ENCODE results near the gene WASF2.
"Not testable (repeated sequence)": the region's sequence is repeated elsewhere in the genome, so short reads cannot be mapped to it uniquely, and the experiment has no call there.

WASF2 gene

GRCh38 chr1:27408151-27408550, 81.8 kb downstream of the WASF2 start:
- Histone ChIP-seq H2AFZ (ENCODE audit: low read depth, low read length) (no peak overlapping the region), H3K4me1 (ENCODE audit: insufficient read depth, low read length) (peaks cover 9% of the 10 kb centered on the region), H3K27me3 (ENCODE audit: insufficient read depth, low read length) (no peaks in the 10 kb centered on the region), H3K4me3 (ENCODE audit: low read length) (no peak overlapping the region), H3K36me3 (ENCODE audit: insufficient read depth, low read length) (peaks cover 60% of the 10 kb centered on the region), H3K9me3 (ENCODE audit: low read length) (no peaks in the 10 kb centered on the region)

- H3K4me1 ChIP-seq (ENCODE audit: insufficient read depth, low read length); H2AFZ ChIP-seq (ENCODE audit: low read depth, low read length): not testable (repeated sequence)
These were observed 83.2 kb downstream of the WASF2 start for GRCh38 chr1:27406791-27407190.

GRCh38 chr1:27406362-27406680, 83.6 kb downstream of the WASF2 start:
- H3K36me3 ChIP-seq (ENCODE audit: insufficient read depth, low read length), result peaks cover 45% of the 10 kb centered on the region
- peaks cover 9% of the 10 kb centered on the region for H3K4me1 ChIP-seq (ENCODE audit: insufficient read depth, low read length)
- no peaks in the 10 kb centered on the region for H3K27me3 ChIP-seq (ENCODE audit: insufficient read depth, low read length)
- no peaks in the 10 kb centered on the region for H3K9me3 ChIP-seq (ENCODE audit: low read length)
- H3K4me3 ChIP-seq (ENCODE audit: low read length), result no peak overlapping the region
- no peak overlapping the region for H2AFZ ChIP-seq (ENCODE audit: low read depth, low read length)

More at GRCh38 chr1:27406791-27407190, 83.2 kb downstream of the WASF2 start:
- H3K9me3 ChIP-seq (ENCODE audit: low read length); H3K4me3 ChIP-seq (ENCODE audit: low read length); H3K27me3 ChIP-seq (ENCODE audit: insufficient read depth, low read length): not testable (repeated sequence)
- peaks cover 47% of the 10 kb centered on the region for H3K36me3 ChIP-seq (ENCODE audit: insufficient read depth, low read length)

GRCh38 chr1:27405598-27406361, 84.2 kb downstream of the WASF2 start:
- not testable (repeated sequence) for H2AFZ ChIP-seq (ENCODE audit: low read depth, low read length); H3K4me3 ChIP-seq (ENCODE audit: low read length); H3K9me3 ChIP-seq (ENCODE audit: low read length); H3K4me1 ChIP-seq (ENCODE audit: insufficient read depth, low read length); H3K27me3 ChIP-seq (ENCODE audit: insufficient read depth, low read length)
- peaks cover 40% of the 10 kb centered on the region for H3K36me3 ChIP-seq (ENCODE audit: insufficient read depth, low read length)

GRCh38 chr1:27405074-27405473, 84.9 kb downstream of the WASF2 start:
- Histone ChIP-seq H3K9me3 (ENCODE audit: low read length) (no peaks in the 10 kb centered on the region), H2AFZ (ENCODE audit: low read depth, low read length) (no peak overlapping the region), H3K4me3 (ENCODE audit: low read length) (no peak overlapping the region), H3K36me3 (ENCODE audit: insufficient read depth, low read length) (peaks cover 33% of the 10 kb centered on the region), H3K4me1 (ENCODE audit: insufficient read depth, low read length) (peaks cover 12% of the 10 kb centered on the region), H3K27me3 (ENCODE audit: insufficient read depth, low read length) (no peaks in the 10 kb centered on the region)

GRCh38 chr1:27403931-27404330, 86.0 kb downstream of the WASF2 start:
- Histone ChIP-seq H3K4me1 (ENCODE audit: insufficient read depth, low read length) (peaks cover 21% of the 10 kb centered on the region), H3K27me3 (ENCODE audit: insufficient read depth, low read length) (no peaks in the 10 kb centered on the region), H3K9me3 (ENCODE audit: low read length) (no peaks in the 10 kb centered on the region), H2AFZ (ENCODE audit: low read depth, low read length) (no peak overlapping the region), H3K36me3 (ENCODE audit: insufficient read depth, low read length) (peaks cover 24% of the 10 kb centered on the region), H3K4me3 (ENCODE audit: low read length) (no peak overlapping the region)

GRCh38 chr1:27403065-27403726, 86.8 kb downstream of the WASF2 start:
- Histone ChIP-seq H3K4me3 (ENCODE audit: low read length) (no peak overlapping the region), H3K9me3 (ENCODE audit: low read length) (no peaks in the 10 kb centered on the region), H2AFZ (ENCODE audit: low read depth, low read length) (no peak overlapping the region), H3K27me3 (ENCODE audit: insufficient read depth, low read length) (no peaks in the 10 kb centered on the region), H3K36me3 (ENCODE audit: insufficient read depth, low read length) (peaks cover 17% of the 10 kb centered on the region), H3K4me1 (ENCODE audit: insufficient read depth, low read length) (peaks cover 26% of the 10 kb centered on the region)

- peaks cover 10% of the 10 kb centered on the region for H3K36me3 ChIP-seq (ENCODE audit: insufficient read depth, low read length)
- no peak overlapping the region for H3K4me3 ChIP-seq (ENCODE audit: low read length)
- H3K9me3 ChIP-seq (ENCODE audit: low read length), result no peaks in the 10 kb centered on the region
- H3K4me1 ChIP-seq (ENCODE audit: insufficient read depth, low read length), result peaks cover 29% of the 10 kb centered on the region
- H2AFZ ChIP-seq (ENCODE audit: low read depth, low read length), result no peak overlapping the region
- no peaks in the 10 kb centered on the region for H3K27me3 ChIP-seq (ENCODE audit: insufficient read depth, low read length)
These were observed 87.6 kb downstream of the WASF2 start for GRCh38 chr1:27402349-27402754.

GRCh38 chr1:27400963-27401341, 89.0 kb downstream of the WASF2 start:
- Histone ChIP-seq H3K4me1 (ENCODE audit: insufficient read depth, low read length) (peaks cover 20% of the 10 kb centered on the region), H2AFZ (ENCODE audit: low read depth, low read length) (no peak overlapping the region), H3K4me3 (ENCODE audit: low read length) (no peak overlapping the region)

GRCh38 chr1:27400082-27400962, 89.6 kb downstream of the WASF2 start:
- H3K27me3 ChIP-seq (ENCODE audit: insufficient read depth, low read length), result no peaks in the 10 kb centered on the region
- no peak overlapping the region for H3K4me3 ChIP-seq (ENCODE audit: low read length)
- H3K36me3 ChIP-seq (ENCODE audit: insufficient read depth, low read length), result no peaks in the 10 kb centered on the region
- no peaks in the 10 kb centered on the region for H3K9me3 ChIP-seq (ENCODE audit: low read length)
- no peak overlapping the region for H2AFZ ChIP-seq (ENCODE audit: low read depth, low read length)
- peaks cover 19% of the 10 kb centered on the region for H3K4me1 ChIP-seq (ENCODE audit: insufficient read depth, low read length)

More at GRCh38 chr1:27400963-27401341, 89.0 kb downstream of the WASF2 start:
- Histone ChIP-seq H3K9me3 (ENCODE audit: low read length) (no peaks in the 10 kb centered on the region), H3K36me3 (ENCODE audit: insufficient read depth, low read length) (no peaks in the 10 kb centered on the region), H3K27me3 (ENCODE audit: insufficient read depth, low read length) (no peaks in the 10 kb centered on the region)

- no peaks in the 10 kb centered on the region for H3K27me3 ChIP-seq (ENCODE audit: insufficient read depth, low read length)
- H3K4me3 ChIP-seq (ENCODE audit: low read length), result no peak overlapping the region
- H3K4me1 ChIP-seq (ENCODE audit: insufficient read depth, low read length), result peaks cover 21% of the 10 kb centered on the region
- no peak overlapping the region for H2AFZ ChIP-seq (ENCODE audit: low read depth, low read length)
- H3K9me3 ChIP-seq (ENCODE audit: low read length), result no peaks in the 10 kb centered on the region
- no peaks in the 10 kb centered on the region for H3K36me3 ChIP-seq (ENCODE audit: insufficient read depth, low read length)
These were observed 90.5 kb downstream of the WASF2 start for GRCh38 chr1:27399251-27400025.

- Histone ChIP-seq H3K4me1 (ENCODE audit: insufficient read depth, low read length) (peaks cover 21% of the 10 kb centered on the region), H3K9me3 (ENCODE audit: low read length) (no peaks in the 10 kb centered on the region), H2AFZ (ENCODE audit: low read depth, low read length) (no peak overlapping the region), H3K27me3 (ENCODE audit: insufficient read depth, low read length) (no peaks in the 10 kb centered on the region), H3K36me3 (ENCODE audit: insufficient read depth, low read length) (no peaks in the 10 kb centered on the region), H3K4me3 (ENCODE audit: low read length) (no peak overlapping the region)
These were observed 91.4 kb downstream of the WASF2 start for GRCh38 chr1:27398405-27399149.
